HCT116 (cell line): Measurements from ENCODE around the gene SLC35G2. TPM values are rescaled to one million over a fixed set of nuclear protein-coding genes. Genes with fewer than 3 reads are reported as not detected.

Experiments
- ATAC-seq: fragments of 200-7000 bp; cut with Tn5 transposase; 2 replicates; pipeline ENCODE4 v1.9.1; 2020; ENCODE audit warnings: mild to moderate bottlenecking, moderate library complexity
- BruUV-seq: library from RNA; stranded (reverse); fragments of 400-500 nt; replicated peaks from 2 replicates; lab custom pipeline; 2021; lab: Mats Ljungman, UMichigan
- CTCF ChIA-PET: fragments of 300-600 bp; sonication (Branson Sonifier 250); formaldehyde crosslinking; loops from one replicate; lab custom pipeline; 2021; ENCODE audit warnings: antibody characterized with exemption; lab: Charles Lee
- POLR2A ChIA-PET: fragments of 300-600, 350-600 bp; sonication (Branson Sonifier 250); formaldehyde crosslinking; loops from one replicate; lab custom pipeline; 2021; ENCODE audit warnings: antibody characterized with exemption; lab: Charles Lee
- RAD21 ChIA-PET, 2 experiments: fragments of 300-600 bp; sonication (Branson Sonifier 250); formaldehyde crosslinking; loops; one replicate each; lab custom pipeline; 2023; ENCODE audit warnings: low total read pairs in 2 of 2; ENCODE audit not compliant: uncharacterized antibody in 2 of 2, unreplicated experiment in 2 of 2, low non-redundant PET in 1 of 2; lab: Charles Lee
- DNase-seq: peaks from one replicate; pipeline ENCODE4 v3.0.0-alpha.2; 2010; ENCODE audit warnings: low read depth, low spot score
- H2AFZ ChIP-seq: fragments of 200-600 bp; shearing (Covaris generic), sonication (generic); 2 replicates; pipeline ENCODE4 v1.6.1; 2017; ENCODE audit warnings: low read depth, mixed run types, mixed read lengths, antibody characterized with exemption, low read length; ENCODE audit not compliant: poor library complexity, severe bottlenecking
- H3K27ac ChIP-seq: 2 replicates; pipeline ENCODE4 v1.5.1; 2012; ENCODE audit warnings: low read depth, low read length
- H3K27me3 ChIP-seq: fragments of 200-600 bp; sonication (generic); 2 replicates; pipeline ENCODE4 v1.6.1; 2016; ENCODE audit warnings: mixed run types, low read length, mixed read lengths; ENCODE audit not compliant: insufficient read depth
- H3K36me3 ChIP-seq, 2 experiments: fragments of 200-500 bp in 1 of 2; fragments of 200-600 bp in 1 of 2; sonication (Bioruptor generic) in 1 of 2; sonication (generic) in 1 of 2; 2 replicates each; pipeline versions ENCODE4 v1.5.1 to v1.6.1; 2014 to 2016; ENCODE audit warnings: low read length in 2 of 2, inconsistent platforms in 1 of 2, mixed read lengths in 1 of 2, mixed run types in 1 of 2; ENCODE audit not compliant: insufficient read depth in 2 of 2, control insufficient read depth in 1 of 2
- H3K4me1 ChIP-seq, 2 experiments: fragments of 200-600 bp in 1 of 2; sonication (generic) in 1 of 2; 2 replicates each; pipeline versions ENCODE4 v1.5.1 to v1.6.1; 2012 to 2017; ENCODE audit warnings: low read length in 2 of 2, inconsistent platforms in 1 of 2, mild to moderate bottlenecking in 1 of 2, mixed read lengths in 1 of 2, mixed run types in 1 of 2, moderate library complexity in 1 of 2; ENCODE audit not compliant: insufficient read depth in 2 of 2, control insufficient read depth in 1 of 2
- H3K4me2 ChIP-seq: fragments of 200-600 bp; sonication (generic); 2 replicates; pipeline ENCODE4 v1.6.1; 2017; ENCODE audit warnings: mixed run types, low read length, mixed read lengths
- H3K4me3 ChIP-seq, 2 experiments: fragments of 200-600 bp in 1 of 2; sonication (generic) in 1 of 2; replicated peaks in 1 of 2; 2 replicates each; pipeline ENCODE4 v1.5.1; 2011 to 2016; ENCODE audit warnings: low read length in 2 of 2, control low read depth in 1 of 2, low read depth in 1 of 2, mild to moderate bottlenecking in 1 of 2, mixed read lengths in 1 of 2, mixed run types in 1 of 2
- H3K79me2 ChIP-seq: fragments of 200-600 bp; sonication (generic); 2 replicates; pipeline ENCODE4 v1.6.1; 2017; ENCODE audit warnings: mild to moderate bottlenecking, mixed run types, low read length, moderate library complexity, mixed read lengths; ENCODE audit not compliant: insufficient read depth
- H3K9ac ChIP-seq: fragments of 200-600 bp; sonication (generic); 2 replicates; pipeline ENCODE4 v1.6.1; 2016; ENCODE audit warnings: low read length, mixed read lengths
- H3K9me2 ChIP-seq: fragments of 200-600 bp; sonication (generic), shearing (Covaris generic); 2 replicates; pipeline ENCODE4 v1.6.1; 2017; ENCODE audit warnings: mixed run types, mild to moderate bottlenecking, moderate library complexity; ENCODE audit not compliant: insufficient read depth
- H3K9me3 ChIP-seq, 2 experiments: fragments of 200-500 bp in 1 of 2; fragments of 200-600 bp in 1 of 2; sonication (Bioruptor generic) in 1 of 2; sonication (generic) in 1 of 2; 2 replicates each; pipeline ENCODE4 v1.6.1; 2014 to 2017; ENCODE audit warnings: low read length in 2 of 2, mixed read lengths in 2 of 2, inconsistent platforms in 1 of 2, low read depth in 1 of 2, mild to moderate bottlenecking in 1 of 2, mixed run types in 1 of 2, moderate library complexity in 1 of 2; ENCODE audit not compliant: control insufficient read depth in 1 of 2, insufficient read depth in 1 of 2
- H4K20me1 ChIP-seq: fragments of 200-600 bp; sonication (generic), shearing (Covaris generic); 2 replicates; pipeline ENCODE4 v1.6.1; 2017; ENCODE audit warnings: mixed run types, mild to moderate bottlenecking, moderate library complexity; ENCODE audit not compliant: insufficient read depth
- EGR1 ChIP-seq: IDR thresholded peaks from 2 replicates; pipeline ENCODE4 v1.6.1; 2012; ENCODE audit warnings: low read depth
- RAD21 ChIP-seq: IDR thresholded peaks from 2 replicates; pipeline ENCODE4 v1.6.1; 2012; ENCODE audit warnings: low read depth, mild to moderate bottlenecking
- ZNF274 ChIP-seq: fragments of 200-500 bp; sonication (Bioruptor generic); IDR thresholded peaks from 2 replicates; pipeline ENCODE4 v1.6.1; 2014; ENCODE audit warnings: mild to moderate bottlenecking, low read depth, low read length, inconsistent platforms
- intact Hi-C: fragments of 100-400 bp; cut with micrococcal nuclease; formaldehyde crosslinking; loops from 2 replicates; pipeline ENCODE4 v1.10.0; 2022
- total RNA-seq: library from RNA; stranded (reverse); gene quantifications from one replicate; pipeline ENCODE4 v1.2.1, GENCODE V29; 2021; ENCODE audit not compliant: unreplicated experiment
- TF ChIP-seq, protein P1 (sequence below), 3 experiments: fragments of 200-600 bp in 1 of 3; sonication (generic) in 1 of 3; IDR thresholded peaks in 2 of 3; conservative IDR thresholded peaks in 1 of 3; 2 replicates each; pipeline ENCODE4 v1.5.1; 2012 to 2017; ENCODE audit warnings: low read depth in 2 of 3, low read length in 2 of 3, antibody characterized with exemption in 1 of 3, borderline replicate concordance in 1 of 3, control low read depth in 1 of 3, mild to moderate bottlenecking in 1 of 3, mixed read lengths in 1 of 3, mixed run types in 1 of 3, moderate library complexity in 1 of 3; ENCODE audit not compliant: insufficient read depth in 1 of 3
- TF ChIP-seq, protein P2 (sequence below): IDR thresholded peaks from 2 replicates; pipeline ENCODE4 v1.6.1; 2012
- TF ChIP-seq, protein P3 (sequence below): IDR thresholded peaks from 2 replicates; pipeline ENCODE4 v1.6.1; 2011; ENCODE audit warnings: mild to moderate bottlenecking, low read length, moderate library complexity; ENCODE audit not compliant: insufficient replicate concordance; ENCODE audit errors: extremely low read depth

The SLC35G2 gene
- total RNA-seq, 1 experiment from 2014 or later = 3.3 TPM

DNA sequence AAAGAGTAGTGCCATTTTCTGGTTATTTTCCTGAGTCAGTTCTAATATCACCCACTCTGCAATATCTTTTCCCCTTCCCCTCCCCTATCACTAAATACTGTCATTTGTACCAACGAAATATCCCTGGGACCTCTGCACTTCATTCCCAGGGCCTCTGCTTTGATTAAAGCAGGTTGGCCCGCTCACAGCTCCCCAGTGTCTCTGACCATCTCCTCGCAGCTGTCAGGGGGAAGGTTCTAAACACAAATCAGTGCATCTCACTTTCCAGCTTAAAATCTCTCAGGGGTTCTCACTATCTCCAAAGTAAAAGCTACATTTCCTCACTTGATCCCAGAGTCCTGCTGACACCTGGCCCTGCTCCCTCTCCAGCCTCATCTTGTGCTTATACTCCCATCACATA lies 28.1 kb upstream of the SLC35G2 start:
- ChIA-PET CTCF (no interaction called here), RAD21 (no interaction called here)
- no peak overlapping the region for H3K27ac ChIP-seq
- H4K20me1 ChIP-seq = no peaks in the 10 kb centered on the region
- H2AFZ ChIP-seq = no peak overlapping the region
- TF ChIP-seq EGR1 (no peak), RAD21 (no peak), ZNF274 (no peak)
- TF ChIP-seq, protein P1, sequence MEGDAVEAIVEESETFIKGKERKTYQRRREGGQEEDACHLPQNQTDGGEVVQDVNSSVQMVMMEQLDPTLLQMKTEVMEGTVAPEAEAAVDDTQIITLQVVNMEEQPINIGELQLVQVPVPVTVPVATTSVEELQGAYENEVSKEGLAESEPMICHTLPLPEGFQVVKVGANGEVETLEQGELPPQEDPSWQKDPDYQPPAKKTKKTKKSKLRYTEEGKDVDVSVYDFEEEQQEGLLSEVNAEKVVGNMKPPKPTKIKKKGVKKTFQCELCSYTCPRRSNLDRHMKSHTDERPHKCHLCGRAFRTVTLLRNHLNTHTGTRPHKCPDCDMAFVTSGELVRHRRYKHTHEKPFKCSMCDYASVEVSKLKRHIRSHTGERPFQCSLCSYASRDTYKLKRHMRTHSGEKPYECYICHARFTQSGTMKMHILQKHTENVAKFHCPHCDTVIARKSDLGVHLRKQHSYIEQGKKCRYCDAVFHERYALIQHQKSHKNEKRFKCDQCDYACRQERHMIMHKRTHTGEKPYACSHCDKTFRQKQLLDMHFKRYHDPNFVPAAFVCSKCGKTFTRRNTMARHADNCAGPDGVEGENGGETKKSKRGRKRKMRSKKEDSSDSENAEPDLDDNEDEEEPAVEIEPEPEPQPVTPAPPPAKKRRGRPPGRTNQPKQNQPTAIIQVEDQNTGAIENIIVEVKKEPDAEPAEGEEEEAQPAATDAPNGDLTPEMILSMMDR (IDR thresholded peaks at IDR 0.05 in 2 of 3, conservative IDR thresholded peaks at IDR 0.05 in 1 of 3; ENCODE audit: borderline replicate concordance in 1 of 3, insufficient read depth in 1 of 3, low read depth in 2 of 3, low read length in 2 of 3) = no peak
- TF ChIP-seq, protein P2, sequence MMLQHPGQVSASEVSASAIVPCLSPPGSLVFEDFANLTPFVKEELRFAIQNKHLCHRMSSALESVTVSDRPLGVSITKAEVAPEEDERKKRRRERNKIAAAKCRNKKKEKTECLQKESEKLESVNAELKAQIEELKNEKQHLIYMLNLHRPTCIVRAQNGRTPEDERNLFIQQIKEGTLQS = no peak
- TF ChIP-seq, protein P3, sequence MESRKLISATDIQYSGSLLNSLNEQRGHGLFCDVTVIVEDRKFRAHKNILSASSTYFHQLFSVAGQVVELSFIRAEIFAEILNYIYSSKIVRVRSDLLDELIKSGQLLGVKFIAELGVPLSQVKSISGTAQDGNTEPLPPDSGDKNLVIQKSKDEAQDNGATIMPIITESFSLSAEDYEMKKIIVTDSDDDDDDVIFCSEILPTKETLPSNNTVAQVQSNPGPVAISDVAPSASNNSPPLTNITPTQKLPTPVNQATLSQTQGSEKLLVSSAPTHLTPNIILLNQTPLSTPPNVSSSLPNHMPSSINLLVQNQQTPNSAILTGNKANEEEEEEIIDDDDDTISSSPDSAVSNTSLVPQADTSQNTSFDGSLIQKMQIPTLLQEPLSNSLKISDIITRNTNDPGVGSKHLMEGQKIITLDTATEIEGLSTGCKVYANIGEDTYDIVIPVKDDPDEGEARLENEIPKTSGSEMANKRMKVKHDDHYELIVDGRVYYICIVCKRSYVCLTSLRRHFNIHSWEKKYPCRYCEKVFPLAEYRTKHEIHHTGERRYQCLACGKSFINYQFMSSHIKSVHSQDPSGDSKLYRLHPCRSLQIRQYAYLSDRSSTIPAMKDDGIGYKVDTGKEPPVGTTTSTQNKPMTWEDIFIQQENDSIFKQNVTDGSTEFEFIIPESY = no peak
- TF ChIP-seq, all 23 proteins: peak for 0
- H3K9me3 ChIP-seq = no peaks in the 10 kb centered on the region
- BruUV-seq = no TSS peak
- no peaks in the 10 kb centered on the region for H3K27me3 ChIP-seq
- H3K79me2 ChIP-seq = no peaks in the 10 kb centered on the region
- H3K4me3 ChIP-seq = no peak overlapping the region
- peaks cover 8 to 20% of the 10 kb centered on the region in 2 experiments; a peak in 3 of 4 replicates for H3K4me1 ChIP-seq
- intact Hi-C loops = no loop called here
- DNase-seq (no peak), ATAC-seq (no peak)
- H3K4me2 ChIP-seq = no peak overlapping the region
- POLR2A ChIA-PET = no interaction called here
- H3K9ac ChIP-seq = no peak overlapping the region
- H3K9me2 ChIP-seq = no peaks in the 10 kb centered on the region
- no peaks in the 10 kb centered on the region for H3K36me3 ChIP-seq
